HS-5 (cell line): ENCODE measurements around the gene IGF2BP1.

Source experiments
- DNase-seq: peaks from one replicate; pipeline ENCODE4 v3.0.0-alpha.2; 2012; ENCODE audit warnings: low read depth

Gene IGF2BP1

GRCh38 chr17:48997103-48997826, at the start of gene IGF2BP1:
IGF2BP1 (plus strand) TSS chr17:48997385; CDS start chr17:48997746, 361 bp downstream.
- DNase-seq: no peak

- no peak for DNase-seq
These were observed 45.6 kb upstream of the IGF2BP1 start for GRCh38 chr17:48951572-48951971.

GRCh38 chr17:48952904-48953303, 44.3 kb upstream of the IGF2BP1 start:
- DNase-seq: no peak

GRCh38 chr17:48954300-48954755, 42.9 kb upstream of the IGF2BP1 start:
- DNase-seq: no peak

- DNase-seq: no peak
These were observed 36.2 kb upstream of the IGF2BP1 start for GRCh38 chr17:48960834-48961515.

- DNase-seq: no peak
These were observed 35.5 kb upstream of the IGF2BP1 start for GRCh38 chr17:48961516-48962233.

- no peak for DNase-seq
These were observed 27.0 kb upstream of the IGF2BP1 start for GRCh38 chr17:48970224-48970623.

- no peak for DNase-seq
These were observed 26.1 kb upstream of the IGF2BP1 start for GRCh38 chr17:48970865-48971687.

GRCh38 chr17:48972749-48973097, 24.5 kb upstream of the IGF2BP1 start:
- DNase-seq: no peak

- DNase-seq: no peak
These were observed 23.4 kb upstream of the IGF2BP1 start for GRCh38 chr17:48973806-48974205.

GRCh38 chr17:48981927-48982539, 15.2 kb upstream of the IGF2BP1 start:
- DNase-seq: no peak

- no peak for DNase-seq
These were observed 11.5 kb upstream of the IGF2BP1 start for GRCh38 chr17:48985436-48986245.

GRCh38 chr17:48989100-48989499, 8.1 kb upstream of the IGF2BP1 start:
- DNase-seq: no peak

- DNase-seq: no peak
These were observed 6.3 kb upstream of the IGF2BP1 start for GRCh38 chr17:48990882-48991357.

- DNase-seq: no peak
These were observed 4.7 kb upstream of the IGF2BP1 start for GRCh38 chr17:48992444-48992843.

- DNase-seq: no peak
These were observed 3.9 kb upstream of the IGF2BP1 start for GRCh38 chr17:48993305-48993704.

- no peak for DNase-seq
These were observed 3.2 kb upstream of the IGF2BP1 start for GRCh38 chr17:48993951-48994350.

- no peak for DNase-seq
These were observed 2.5 kb upstream of the IGF2BP1 start for GRCh38 chr17:48994549-48995303.

GRCh38 chr17:48995304-48995973, 1.7 kb upstream of the IGF2BP1 start:
- no peak for DNase-seq
